Measurements from ENCODE around the gene OR52E8.

The OR52E8 gene

GRCh38 chr11:5808500-5809121, 48.9 kb downstream of the OR52E8 start, which contains the start of gene OR52N2:
Gene OR52N2, plus strand, starts transcription at chr11:5808924. Its CDS starts 11,412 bp downstream, at chr11:5820336.
- peak; percentile 33 to 63 for DNase-seq (ENCODE audit: low read depth in 2 of 2)

GRCh38 chr11:5807580-5807979, 49.9 kb downstream of the OR52E8 start:
- no peak for DNase-seq (ENCODE audit: low read depth in 2 of 2)
